ENCODE measurements around the gene PCBD2.

- TF ChIP-seq CTCF (IDR thresholded peaks at IDR 0.05; ENCODE audit: insufficient read depth, low read length, poor library complexity, severe bottlenecking) (no peak), EZH2phosphoT487 (conservative IDR thresholded peaks at IDR 0.05; ENCODE audit: low read length) (no peak)
Observed at GRCh38 chr5:134968055-134968454, 63.1 kb downstream of the PCBD2 start.
